Stimulated activated CD4-positive, alpha-beta T cell treated with anti-CD3 and anti-CD28 coated beads, Interleukin-4, amount 100 ng/mL, for 1 hour (primary cell): ENCODE results near the gene MORF4L1.
"Not testable (repeated sequence)": the region's sequence is repeated elsewhere in the genome, so short reads cannot be mapped to it uniquely, and the experiment has no call there.

ENCODE experiments used
- DNase-seq: peaks from one replicate; pipeline ENCODE4 v3.0.0-alpha.2; 2020

MORF4L1 gene

GRCh38 chr15:78859971-78860719, 12.5 kb upstream of the MORF4L1 start:
- peak; percentile 76 for DNase-seq

GRCh38 chr15:78865585-78865984, 7.1 kb upstream of the MORF4L1 start:
- DNase-seq: not testable (repeated sequence)

GRCh38 chr15:78866031-78866430, 6.7 kb upstream of the MORF4L1 start:
- DNase-seq: not testable (repeated sequence)

GRCh38 chr15:78866803-78867202, 5.9 kb upstream of the MORF4L1 start:
- DNase-seq: no peak

- DNase-seq: no peak
These were observed 4.3 kb upstream of the MORF4L1 start for GRCh38 chr15:78868366-78868765.

- not testable (repeated sequence) for DNase-seq
These were observed 1.1 kb upstream of the MORF4L1 start for GRCh38 chr15:78871483-78872127.

- peak; percentile 91 for DNase-seq
These were observed 492 bp downstream of the MORF4L1 start for GRCh38 chr15:78872972-78873792.

- DNase-seq: peak; percentile 34
These were observed 1.4 kb downstream of the MORF4L1 start for GRCh38 chr15:78873793-78874765.

GRCh38 chr15:78875107-78875914, 2.6 kb downstream of the MORF4L1 start:
- no peak for DNase-seq

GRCh38 chr15:78876954-78877353, 4.3 kb downstream of the MORF4L1 start:
- DNase-seq: not testable (repeated sequence)

- DNase-seq: no peak
These were observed 5.7 kb downstream of the MORF4L1 start for GRCh38 chr15:78878356-78878755.

GRCh38 chr15:78879517-78880241, 7.0 kb downstream of the MORF4L1 start:
- DNase-seq: no peak

- DNase-seq: no peak
These were observed 7.5 kb downstream of the MORF4L1 start for GRCh38 chr15:78880242-78880533.

GRCh38 chr15:78880813-78881212, 8.1 kb downstream of the MORF4L1 start:
- DNase-seq: no peak

- no peak for DNase-seq
These were observed 9.0 kb downstream of the MORF4L1 start for GRCh38 chr15:78881681-78882080.

GRCh38 chr15:78889000-78889399, 16.3 kb downstream of the MORF4L1 start:
- DNase-seq: no peak

GRCh38 chr15:78893538-78893937, 20.8 kb downstream of the MORF4L1 start:
- no peak for DNase-seq

- DNase-seq: no peak
These were observed 22.8 kb downstream of the MORF4L1 start for GRCh38 chr15:78895471-78895870.

GRCh38 chr15:78898540-78898939, 25.9 kb downstream of the MORF4L1 start:
- DNase-seq: no peak

GRCh38 chr15:78900819-78901533, 28.3 kb downstream of the MORF4L1 start:
- not testable (repeated sequence) for DNase-seq
